GM12878 (cell line): Measurements from ENCODE around the gene PSAP. TPM values are rescaled to one million over a fixed set of nuclear protein-coding genes. Genes with fewer than 3 reads are reported as not detected.

Source experiments
- ATAC-seq: fragments of 200-7000 bp; cut with Tn5 transposase; 3 replicates; pipeline ENCODE4 v1.9.1; 2020; ENCODE audit warnings: mild to moderate bottlenecking, moderate library complexity
- BruUV-seq: library from RNA; stranded (reverse); fragments of 400-500 nt; replicated peaks from 2 replicates; lab custom pipeline; 2021; lab: Mats Ljungman, UMichigan
- CTCF ChIA-PET: fragments of 300-600 bp; sonication (Branson Sonifier 250); formaldehyde crosslinking; extraction: SDS; loops from one replicate; lab custom pipeline; 2021; ENCODE audit warnings: inconsistent platforms; lab: Yijun Ruan, JAX
- POLR2A ChIA-PET: fragments of 350-600 bp; formaldehyde crosslinking; extraction: SDS; loops from one replicate; lab custom pipeline; 2021; ENCODE audit warnings: inconsistent platforms; lab: Charles Lee
- RAD21 ChIA-PET: fragments of 300-600 bp; sonication (Branson Sonifier 250); formaldehyde crosslinking; loops from one replicate; lab custom pipeline; 2023; ENCODE audit warnings: antibody characterized with exemption; ENCODE audit not compliant: unreplicated experiment; lab: Charles Lee
- SMC1A ChIA-PET: fragments of 300-600 bp; sonication (Branson Sonifier 250); formaldehyde crosslinking; loops from one replicate; lab custom pipeline; 2023; ENCODE audit not compliant: unreplicated experiment, uncharacterized antibody; lab: Charles Lee
- DNase-seq: peaks from one replicate; pipeline ENCODE4 v3.0.0-alpha.2; 2011; ENCODE audit warnings: low read depth, low spot score
- FAIRE-seq: peaks from 3 replicates; lab custom pipeline; 2011; peaks lifted over from hg19 to GRCh38; lab: Jason Lieb, UNC
- H2AFZ ChIP-seq: 2 replicates; pipeline ENCODE4 v1.6.0; 2011; ENCODE audit warnings: low read depth, low read length, control low read depth; ENCODE audit not compliant: control insufficient read depth
- H3K27ac ChIP-seq: 2 replicates; pipeline ENCODE4 v1.5.1; 2011; ENCODE audit warnings: control low read depth; ENCODE audit not compliant: control insufficient read depth, insufficient read depth
- H3K27me3 ChIP-seq, 2 experiments: replicated peaks in 1 of 2; 2 replicates each; pipeline versions ENCODE4 v1.6.0 to v1.6.1; 2011; ENCODE audit warnings: low read length in 1 of 2; ENCODE audit not compliant: control insufficient read depth in 2 of 2, insufficient read depth in 2 of 2
- H3K36me3 ChIP-seq, 2 experiments: 2 replicates each; pipeline ENCODE4 v1.5.1; 2011; ENCODE audit warnings: low read length in 1 of 2; ENCODE audit not compliant: control insufficient read depth in 2 of 2, insufficient read depth in 2 of 2
- H3K4me1 ChIP-seq: 2 replicates; pipeline ENCODE4 v1.6.1; 2011; ENCODE audit warnings: mild to moderate bottlenecking, low read length, moderate library complexity, mixed read lengths; ENCODE audit not compliant: control insufficient read depth, insufficient read depth
- H3K4me2 ChIP-seq: 2 replicates; pipeline ENCODE4 v1.6.0; 2011; ENCODE audit warnings: control low read depth; ENCODE audit not compliant: control insufficient read depth, insufficient read depth
- H3K4me3 ChIP-seq: fragments of 200-600 bp; sonication (generic); 2 replicates; pipeline ENCODE4 v1.5.1; 2016
- H3K79me2 ChIP-seq: 2 replicates; pipeline ENCODE4 v1.6.0; 2011; ENCODE audit warnings: low read length; ENCODE audit not compliant: control insufficient read depth, insufficient read depth
- H3K9ac ChIP-seq: 2 replicates; pipeline ENCODE4 v1.8.0; 2011; ENCODE audit warnings: low read length, control low read depth, mixed read lengths; ENCODE audit not compliant: control insufficient read depth, insufficient read depth
- H3K9me3 ChIP-seq: replicated peaks from 3 replicates; pipeline ENCODE4 v1.5.1; 2011; ENCODE audit warnings: mild to moderate bottlenecking, low read length; ENCODE audit not compliant: control insufficient read depth, insufficient read depth
- H4K20me1 ChIP-seq: 2 replicates; pipeline ENCODE4 v1.6.0; 2011; ENCODE audit not compliant: control insufficient read depth, insufficient read depth
- ASH2L ChIP-seq: fragments of 300-600, 200-600 bp; sonication (generic); IDR thresholded peaks from 2 replicates; pipeline ENCODE4 v1.6.1; 2017; ENCODE audit warnings: low read depth, mild to moderate bottlenecking, borderline replicate concordance
- CHD2 ChIP-seq: IDR thresholded peaks from 2 replicates; pipeline ENCODE4 v1.6.1; 2011; ENCODE audit warnings: low read depth, low read length, improper control_type of control experiment, borderline replicate concordance
- CREM ChIP-seq: IDR thresholded peaks from 2 replicates; pipeline ENCODE4 v1.6.1; 2014; ENCODE audit warnings: antibody characterized with exemption, low read depth
- FOXM1 ChIP-seq: IDR thresholded peaks from 2 replicates; pipeline ENCODE4 v1.6.1; 2012; ENCODE audit warnings: low read depth, mild to moderate bottlenecking, inconsistent platforms, low read length, moderate library complexity
- HDAC2 ChIP-seq: fragments of 200-600 bp; sonication (generic); IDR thresholded peaks from 2 replicates; pipeline ENCODE4 v1.6.1; 2017
- HDGF ChIP-seq: fragments of 450-650 bp; IDR thresholded peaks from 2 replicates; pipeline ENCODE4 v1.6.1; 2016; ENCODE audit warnings: antibody characterized with exemption
- NR2C2 ChIP-seq: IDR thresholded peaks from 2 replicates; pipeline ENCODE4 v1.6.1; 2011; ENCODE audit warnings: borderline replicate concordance, low read depth; ENCODE audit not compliant: control insufficient read depth, insufficient read length
- RAD51 ChIP-seq: fragments of 450-650 bp; IDR thresholded peaks from 2 replicates; pipeline ENCODE4 v1.6.1; 2016; ENCODE audit warnings: moderate library complexity, mild to moderate bottlenecking, inconsistent platforms
- SMARCA5 ChIP-seq: fragments of 450-650 bp; IDR thresholded peaks from 2 replicates; pipeline ENCODE4 v1.6.1; 2017; ENCODE audit warnings: mild to moderate bottlenecking
- SUPT20H ChIP-seq: IDR thresholded peaks from 2 replicates; pipeline ENCODE4 v1.6.1; 2011; ENCODE audit warnings: low read depth, mild to moderate bottlenecking, low read length, moderate library complexity, borderline replicate concordance; ENCODE audit not compliant: control insufficient read depth
- YY1 ChIP-seq: IDR thresholded peaks from 2 replicates; pipeline ENCODE4 v1.6.1; 2011; ENCODE audit warnings: low read depth, mild to moderate bottlenecking, low read length
- ZBTB33 ChIP-seq: fragments of 450-650 bp; IDR thresholded peaks from 2 replicates; pipeline ENCODE4 v1.6.1; 2017; ENCODE audit warnings: mild to moderate bottlenecking
- ZNF217 ChIP-seq: fragments of 450-650 bp; IDR thresholded peaks from 2 replicates; pipeline ENCODE4 v1.6.1; 2017; ENCODE audit warnings: antibody characterized with exemption, mild to moderate bottlenecking
- WGBS: methylation state at CpG from one replicate; pipeline ENCODE4 v1.1.6; 2016; ENCODE audit warnings: low lambda C conversion rate; ENCODE audit not compliant: insufficient replicate concordance, insufficient coverage; ENCODE audit errors: missing lambda C conversion rate; 5-methylcytosine and 5-hydroxymethylcytosine counted together
- in situ Hi-C: fragments of 300-500 bp; cut with MboI; formaldehyde crosslinking; loops from 9 replicates; pipeline ENCODE4 v1.14.3; 2018; ENCODE audit warnings: mixed read lengths
- intact Hi-C: fragments of 100-400 bp; cut with micrococcal nuclease; formaldehyde crosslinking; loops from one replicate; pipeline ENCODE4 v1.14.2; 2022; ENCODE audit not compliant: unreplicated experiment
- polyA plus RNA-seq, 11 experiments: library from polyadenylated mRNA; depleted of rRNA in 4 of 11; unstranded in 6 of 11; stranded (reverse) in 5 of 11; fragments of >200 nt; fragmentation: Nextera tagmentation in 4 of 11; fragmentation: Illumina TruSeq in 1 of 11; extraction: Ambion mirVana in 4 of 11; extraction: Trizol in 1 of 11; gene quantifications; 1 replicate in 1 of 11; 2 replicates in 10 of 11; pipeline versions ENCODE4 v1.2.1 to v1.2.3, GENCODE V29; 2011 to 2016; ENCODE audit warnings: inconsistent platforms in 2 of 11, missing spikeins in 2 of 11, low read depth in 1 of 11
- total RNA-seq, 4 experiments: library from RNA; depleted of rRNA in 3 of 4; stranded (reverse); fragments of >200 nt in 3 of 4; fragmentation: Illumina TruSeq in 1 of 4; extraction: Trizol in 1 of 4; gene quantifications; 2 replicates each; pipeline versions ENCODE4 v1.2.1 to v1.2.3, GENCODE V29; 2013 to 2021
- TF ChIP-seq, protein P1 (sequence below): IDR thresholded peaks from 2 replicates; pipeline ENCODE4 v1.6.1; 2012; ENCODE audit warnings: low read length, inconsistent platforms
- TF ChIP-seq, protein P2 (sequence below): fragments of 450-650 bp; IDR thresholded peaks from 2 replicates; pipeline ENCODE4 v1.6.1; 2016; ENCODE audit warnings: mild to moderate bottlenecking
- TF ChIP-seq, protein P3 (sequence below): fragments of 450-650 bp; IDR thresholded peaks from 2 replicates; pipeline ENCODE4 v1.6.1; 2017; ENCODE audit warnings: mild to moderate bottlenecking, moderate library complexity

The PSAP gene
- total and polyA plus RNA-seq, 10 of the 15 experiments (the other 5 are each of a cell fraction or from before 2014, with no cell fraction given): 178 to 336 (median 286) TPM

GRCh38 chr10:71881647-71882355 is 30.8 kb upstream of the PSAP start:
- Histone ChIP-seq H2AFZ (no peak overlapping the region), H3K9me3 (no peaks in the 10 kb centered on the region), H3K4me2 (no peak overlapping the region), H3K27me3 (no peaks in the 10 kb centered on the region), H3K79me2 (no peaks in the 10 kb centered on the region), H3K4me3 (no peak overlapping the region), H3K36me3 (no peaks in the 10 kb centered on the region), H4K20me1 (no peaks in the 10 kb centered on the region), H3K27ac (no peak overlapping the region), H3K9ac (no peak overlapping the region), H3K4me1 (peaks cover 9% of the 10 kb centered on the region)
- in situ Hi-C loops: no loop called here
- 75% methylated on average over 9 of the region's 9 CpGs for WGBS
- DNase-seq: no peak
- SMC1A ChIA-PET: interaction anchor here (1.5 to 1.7 kb wide), 2 partner anchors 8 to 46 kb away, joined by 3 to 5 read pairs; no protein-coding TSS in a partner anchor
- intact Hi-C loops: no loop called here
- BruUV-seq: no TSS peak
- FAIRE-seq: no peak
- RAD21 ChIA-PET: no interaction called here
- POLR2A ChIA-PET: no interaction called here
- CTCF ChIA-PET: interaction anchor here (0.8 to 2.3 kb wide), 2 partner anchors 15 to 45 kb away, joined by 3 to 12 read pairs; no protein-coding TSS in a partner anchor
- no peak for ATAC-seq
- TF ChIP-seq, protein P1, sequence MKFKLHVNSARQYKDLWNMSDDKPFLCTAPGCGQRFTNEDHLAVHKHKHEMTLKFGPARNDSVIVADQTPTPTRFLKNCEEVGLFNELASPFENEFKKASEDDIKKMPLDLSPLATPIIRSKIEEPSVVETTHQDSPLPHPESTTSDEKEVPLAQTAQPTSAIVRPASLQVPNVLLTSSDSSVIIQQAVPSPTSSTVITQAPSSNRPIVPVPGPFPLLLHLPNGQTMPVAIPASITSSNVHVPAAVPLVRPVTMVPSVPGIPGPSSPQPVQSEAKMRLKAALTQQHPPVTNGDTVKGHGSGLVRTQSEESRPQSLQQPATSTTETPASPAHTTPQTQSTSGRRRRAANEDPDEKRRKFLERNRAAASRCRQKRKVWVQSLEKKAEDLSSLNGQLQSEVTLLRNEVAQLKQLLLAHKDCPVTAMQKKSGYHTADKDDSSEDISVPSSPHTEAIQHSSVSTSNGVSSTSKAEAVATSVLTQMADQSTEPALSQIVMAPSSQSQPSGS: no peak
- no peak for TF ChIP-seq HDAC2
- TF ChIP-seq SUPT20H: no peak
- no peak for TF ChIP-seq YY1
- no peak for TF ChIP-seq CREM
- TF ChIP-seq ZBTB33: no peak
- no peak for TF ChIP-seq SMARCA5
- no peak for TF ChIP-seq NR2C2
- no peak for TF ChIP-seq CHD2
- no peak for TF ChIP-seq HDGF
- no peak for TF ChIP-seq RAD51
- TF ChIP-seq, protein P2, sequence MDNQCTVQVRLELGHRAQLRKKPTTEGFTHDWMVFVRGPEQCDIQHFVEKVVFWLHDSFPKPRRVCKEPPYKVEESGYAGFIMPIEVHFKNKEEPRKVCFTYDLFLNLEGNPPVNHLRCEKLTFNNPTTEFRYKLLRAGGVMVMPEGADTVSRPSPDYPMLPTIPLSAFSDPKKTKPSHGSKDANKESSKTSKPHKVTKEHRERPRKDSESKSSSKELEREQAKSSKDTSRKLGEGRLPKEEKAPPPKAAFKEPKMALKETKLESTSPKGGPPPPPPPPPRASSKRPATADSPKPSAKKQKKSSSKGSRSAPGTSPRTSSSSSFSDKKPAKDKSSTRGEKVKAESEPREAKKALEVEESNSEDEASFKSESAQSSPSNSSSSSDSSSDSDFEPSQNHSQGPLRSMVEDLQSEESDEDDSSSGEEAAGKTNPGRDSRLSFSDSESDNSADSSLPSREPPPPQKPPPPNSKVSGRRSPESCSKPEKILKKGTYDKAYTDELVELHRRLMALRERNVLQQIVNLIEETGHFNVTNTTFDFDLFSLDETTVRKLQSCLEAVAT: no peak
- no peak for TF ChIP-seq FOXM1
- no peak for TF ChIP-seq ZNF217
- TF ChIP-seq ASH2L: no peak
- TF ChIP-seq, protein P3, sequence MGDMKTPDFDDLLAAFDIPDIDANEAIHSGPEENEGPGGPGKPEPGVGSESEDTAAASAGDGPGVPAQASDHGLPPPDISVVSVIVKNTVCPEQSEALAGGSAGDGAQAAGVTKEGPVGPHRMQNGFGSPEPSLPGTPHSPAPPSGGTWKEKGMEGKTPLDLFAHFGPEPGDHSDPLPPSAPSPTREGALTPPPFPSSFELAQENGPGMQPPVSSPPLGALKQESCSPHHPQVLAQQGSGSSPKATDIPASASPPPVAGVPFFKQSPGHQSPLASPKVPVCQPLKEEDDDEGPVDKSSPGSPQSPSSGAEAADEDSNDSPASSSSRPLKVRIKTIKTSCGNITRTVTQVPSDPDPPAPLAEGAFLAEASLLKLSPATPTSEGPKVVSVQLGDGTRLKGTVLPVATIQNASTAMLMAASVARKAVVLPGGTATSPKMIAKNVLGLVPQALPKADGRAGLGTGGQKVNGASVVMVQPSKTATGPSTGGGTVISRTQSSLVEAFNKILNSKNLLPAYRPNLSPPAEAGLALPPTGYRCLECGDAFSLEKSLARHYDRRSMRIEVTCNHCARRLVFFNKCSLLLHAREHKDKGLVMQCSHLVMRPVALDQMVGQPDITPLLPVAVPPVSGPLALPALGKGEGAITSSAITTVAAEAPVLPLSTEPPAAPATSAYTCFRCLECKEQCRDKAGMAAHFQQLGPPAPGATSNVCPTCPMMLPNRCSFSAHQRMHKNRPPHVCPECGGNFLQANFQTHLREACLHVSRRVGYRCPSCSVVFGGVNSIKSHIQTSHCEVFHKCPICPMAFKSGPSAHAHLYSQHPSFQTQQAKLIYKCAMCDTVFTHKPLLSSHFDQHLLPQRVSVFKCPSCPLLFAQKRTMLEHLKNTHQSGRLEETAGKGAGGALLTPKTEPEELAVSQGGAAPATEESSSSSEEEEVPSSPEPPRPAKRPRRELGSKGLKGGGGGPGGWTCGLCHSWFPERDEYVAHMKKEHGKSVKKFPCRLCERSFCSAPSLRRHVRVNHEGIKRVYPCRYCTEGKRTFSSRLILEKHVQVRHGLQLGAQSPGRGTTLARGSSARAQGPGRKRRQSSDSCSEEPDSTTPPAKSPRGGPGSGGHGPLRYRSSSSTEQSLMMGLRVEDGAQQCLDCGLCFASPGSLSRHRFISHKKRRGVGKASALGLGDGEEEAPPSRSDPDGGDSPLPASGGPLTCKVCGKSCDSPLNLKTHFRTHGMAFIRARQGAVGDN: no peak
